ENCODE data around the gene ABCA2.

DNA sequence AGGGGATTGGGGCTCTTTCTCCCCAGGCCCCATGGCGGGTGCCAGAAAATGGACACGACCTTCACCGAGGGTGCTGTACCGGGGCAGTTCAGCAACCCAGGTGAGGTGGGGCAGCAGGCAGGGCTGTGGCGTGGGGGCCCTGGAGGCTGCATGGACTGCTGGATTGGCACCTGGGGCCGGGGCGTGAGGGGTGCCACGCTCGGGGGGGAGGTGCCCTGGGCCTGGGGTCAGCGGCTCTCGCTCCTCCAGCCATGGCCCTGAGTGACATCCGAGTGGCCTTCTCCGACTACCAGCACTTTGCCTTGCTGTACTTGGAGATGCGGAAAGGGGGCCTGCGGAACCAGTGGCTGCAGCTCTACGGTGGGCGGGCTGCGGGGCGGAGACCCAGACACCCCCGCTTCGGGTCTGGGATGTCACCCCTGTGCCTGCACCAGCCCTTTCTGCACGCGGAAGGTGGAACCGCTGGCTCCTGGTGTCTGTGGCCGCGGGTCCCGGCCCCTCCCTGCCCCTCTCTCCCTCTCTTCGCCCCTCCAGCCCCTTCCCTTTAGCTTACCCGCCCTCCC is 43.5 kb downstream of the ABCA2 start:
- TF ChIP-seq, protein P1, sequence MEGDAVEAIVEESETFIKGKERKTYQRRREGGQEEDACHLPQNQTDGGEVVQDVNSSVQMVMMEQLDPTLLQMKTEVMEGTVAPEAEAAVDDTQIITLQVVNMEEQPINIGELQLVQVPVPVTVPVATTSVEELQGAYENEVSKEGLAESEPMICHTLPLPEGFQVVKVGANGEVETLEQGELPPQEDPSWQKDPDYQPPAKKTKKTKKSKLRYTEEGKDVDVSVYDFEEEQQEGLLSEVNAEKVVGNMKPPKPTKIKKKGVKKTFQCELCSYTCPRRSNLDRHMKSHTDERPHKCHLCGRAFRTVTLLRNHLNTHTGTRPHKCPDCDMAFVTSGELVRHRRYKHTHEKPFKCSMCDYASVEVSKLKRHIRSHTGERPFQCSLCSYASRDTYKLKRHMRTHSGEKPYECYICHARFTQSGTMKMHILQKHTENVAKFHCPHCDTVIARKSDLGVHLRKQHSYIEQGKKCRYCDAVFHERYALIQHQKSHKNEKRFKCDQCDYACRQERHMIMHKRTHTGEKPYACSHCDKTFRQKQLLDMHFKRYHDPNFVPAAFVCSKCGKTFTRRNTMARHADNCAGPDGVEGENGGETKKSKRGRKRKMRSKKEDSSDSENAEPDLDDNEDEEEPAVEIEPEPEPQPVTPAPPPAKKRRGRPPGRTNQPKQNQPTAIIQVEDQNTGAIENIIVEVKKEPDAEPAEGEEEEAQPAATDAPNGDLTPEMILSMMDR (IDR thresholded peaks at IDR 0.05) = no peak
- TF ChIP-seq RFX5 (IDR thresholded peaks at IDR 0.05; ENCODE audit: low read length) (no peak), TAF1 (IDR thresholded peaks at IDR 0.05; ENCODE audit: borderline replicate concordance, low read depth, low read length) (no peak), FOXM1 (IDR thresholded peaks at IDR 0.05; ENCODE audit: low read depth) (no peak), RAD21 (IDR thresholded peaks at IDR 0.05; ENCODE audit: low read length) (no peak), EP300 (IDR thresholded peaks at IDR 0.05; ENCODE audit: borderline replicate concordance in 1 of 2, low read depth in 1 of 2, low read length in 1 of 2) (no peak), JUND (IDR thresholded peaks at IDR 0.05) (no peak), FOSL2 (IDR thresholded peaks at IDR 0.05; ENCODE audit: borderline replicate concordance, low read depth) (no peak), POLR2AphosphoS5 (IDR thresholded peaks at IDR 0.05; ENCODE audit: low read depth, low read length) (no peak)
- TF ChIP-seq, protein P2, sequence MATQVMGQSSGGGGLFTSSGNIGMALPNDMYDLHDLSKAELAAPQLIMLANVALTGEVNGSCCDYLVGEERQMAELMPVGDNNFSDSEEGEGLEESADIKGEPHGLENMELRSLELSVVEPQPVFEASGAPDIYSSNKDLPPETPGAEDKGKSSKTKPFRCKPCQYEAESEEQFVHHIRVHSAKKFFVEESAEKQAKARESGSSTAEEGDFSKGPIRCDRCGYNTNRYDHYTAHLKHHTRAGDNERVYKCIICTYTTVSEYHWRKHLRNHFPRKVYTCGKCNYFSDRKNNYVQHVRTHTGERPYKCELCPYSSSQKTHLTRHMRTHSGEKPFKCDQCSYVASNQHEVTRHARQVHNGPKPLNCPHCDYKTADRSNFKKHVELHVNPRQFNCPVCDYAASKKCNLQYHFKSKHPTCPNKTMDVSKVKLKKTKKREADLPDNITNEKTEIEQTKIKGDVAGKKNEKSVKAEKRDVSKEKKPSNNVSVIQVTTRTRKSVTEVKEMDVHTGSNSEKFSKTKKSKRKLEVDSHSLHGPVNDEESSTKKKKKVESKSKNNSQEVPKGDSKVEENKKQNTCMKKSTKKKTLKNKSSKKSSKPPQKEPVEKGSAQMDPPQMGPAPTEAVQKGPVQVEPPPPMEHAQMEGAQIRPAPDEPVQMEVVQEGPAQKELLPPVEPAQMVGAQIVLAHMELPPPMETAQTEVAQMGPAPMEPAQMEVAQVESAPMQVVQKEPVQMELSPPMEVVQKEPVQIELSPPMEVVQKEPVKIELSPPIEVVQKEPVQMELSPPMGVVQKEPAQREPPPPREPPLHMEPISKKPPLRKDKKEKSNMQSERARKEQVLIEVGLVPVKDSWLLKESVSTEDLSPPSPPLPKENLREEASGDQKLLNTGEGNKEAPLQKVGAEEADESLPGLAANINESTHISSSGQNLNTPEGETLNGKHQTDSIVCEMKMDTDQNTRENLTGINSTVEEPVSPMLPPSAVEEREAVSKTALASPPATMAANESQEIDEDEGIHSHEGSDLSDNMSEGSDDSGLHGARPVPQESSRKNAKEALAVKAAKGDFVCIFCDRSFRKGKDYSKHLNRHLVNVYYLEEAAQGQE (IDR thresholded peaks at IDR 0.05; ENCODE audit: low read depth, low read length) = no peak
- TF ChIP-seq, protein P3, sequence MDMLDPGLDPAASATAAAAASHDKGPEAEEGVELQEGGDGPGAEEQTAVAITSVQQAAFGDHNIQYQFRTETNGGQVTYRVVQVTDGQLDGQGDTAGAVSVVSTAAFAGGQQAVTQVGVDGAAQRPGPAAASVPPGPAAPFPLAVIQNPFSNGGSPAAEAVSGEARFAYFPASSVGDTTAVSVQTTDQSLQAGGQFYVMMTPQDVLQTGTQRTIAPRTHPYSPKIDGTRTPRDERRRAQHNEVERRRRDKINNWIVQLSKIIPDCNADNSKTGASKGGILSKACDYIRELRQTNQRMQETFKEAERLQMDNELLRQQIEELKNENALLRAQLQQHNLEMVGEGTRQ (IDR thresholded peaks at IDR 0.05; ENCODE audit: borderline replicate concordance, low read depth, low read length) = no peak

All from SK-N-SH (cell line).